Measurements from ENCODE around the gene NSUN2. TPM values are rescaled to one million over a fixed set of nuclear protein-coding genes. Genes with fewer than 3 reads are reported as not detected.

The NSUN2 gene
- 30.8 TPM for total RNA-seq

GRCh38 chr5:6632888-6633468, at the start of gene NSUN2, which contains the start of gene SRD5A1:
Gene NSUN2 (minus strand): TSS chr5:6633044. CDS start chr5:6632979, 65 bp downstream.
Gene SRD5A1 (plus strand): TSS chr5:6633440. CDS start chr5:6633577, 137 bp downstream.
- Histone ChIP-seq H3K4me1 (ENCODE audit: control insufficient read depth in 3 of 3, insufficient read depth in 3 of 3, low read length in 3 of 3) (peaks cover 18 to 23% (median 21%) of the 10 kb centered on the region in 3 donors), H3K27ac (ENCODE audit: low read depth, low read length) (peak within 1 kb of the TSS; percentile 92), H3K9ac (ENCODE audit: low read depth in 1 of 3, low read length in 3 of 3) (peak within 1 kb of the TSS; percentile 90 to 91 (median 90)), H3K36me3 (ENCODE audit: control insufficient read depth in 3 of 3, insufficient read depth in 3 of 3, low read length in 3 of 3) (peaks cover 17 to 22% (median 18%) of the 10 kb centered on the region in 3 donors), H3K27me3 (ENCODE audit: control insufficient read depth in 3 of 3, insufficient read depth in 3 of 3, low read length in 3 of 3) (no peaks in the 10 kb centered on the region), H3K4me3 (ENCODE audit: low read length in 3 of 3) (peak within 1 kb of the TSS; percentile 84 to 95 (median 88)), H3K9me3 (ENCODE audit: control insufficient read depth in 3 of 3, low read length in 3 of 3) (no peaks in the 10 kb centered on the region)

DNA sequence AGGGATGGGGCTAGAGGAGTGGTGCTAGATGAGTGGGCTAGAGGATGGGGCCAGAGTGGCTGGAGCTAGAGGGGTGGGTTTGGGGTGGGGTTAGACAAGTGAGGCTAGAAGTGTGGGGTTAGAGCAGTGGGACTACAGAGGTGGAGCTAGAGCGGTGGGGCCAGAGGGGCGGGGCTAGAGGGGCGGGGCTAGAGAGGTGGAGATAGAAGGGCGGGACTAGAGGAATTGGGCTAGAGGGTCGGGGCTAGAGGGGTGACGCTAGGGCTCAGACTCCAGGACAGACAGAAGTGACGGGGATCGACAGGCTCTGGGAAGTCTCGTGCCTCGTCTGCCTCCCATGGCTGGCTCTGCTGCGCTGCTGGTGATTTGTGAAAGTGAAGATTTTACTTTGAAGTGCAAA, 49.4 kb upstream of the NSUN2 start:
- no peaks in the 10 kb centered on the region for H3K9me3 ChIP-seq (ENCODE audit: control insufficient read depth in 3 of 3, low read length in 3 of 3)
- no peak overlapping the region for H3K27ac ChIP-seq (ENCODE audit: low read depth, low read length)
- H3K9ac ChIP-seq (ENCODE audit: low read depth in 1 of 3, low read length in 3 of 3): no peak overlapping the region
- no peaks in the 10 kb centered on the region for H3K36me3 ChIP-seq (ENCODE audit: control insufficient read depth in 3 of 3, insufficient read depth in 3 of 3, low read length in 3 of 3)
- peaks cover 0 to 4% (median 4%) of the 10 kb centered on the region in 3 donors for H3K4me1 ChIP-seq (ENCODE audit: control insufficient read depth in 3 of 3, insufficient read depth in 3 of 3, low read length in 3 of 3)
- peaks cover 2 to 12% (median 3%) of the 10 kb centered on the region in 3 donors for H3K27me3 ChIP-seq (ENCODE audit: control insufficient read depth in 3 of 3, insufficient read depth in 3 of 3, low read length in 3 of 3)
- H3K4me3 ChIP-seq (ENCODE audit: low read length in 3 of 3): no peak overlapping the region

DNA sequence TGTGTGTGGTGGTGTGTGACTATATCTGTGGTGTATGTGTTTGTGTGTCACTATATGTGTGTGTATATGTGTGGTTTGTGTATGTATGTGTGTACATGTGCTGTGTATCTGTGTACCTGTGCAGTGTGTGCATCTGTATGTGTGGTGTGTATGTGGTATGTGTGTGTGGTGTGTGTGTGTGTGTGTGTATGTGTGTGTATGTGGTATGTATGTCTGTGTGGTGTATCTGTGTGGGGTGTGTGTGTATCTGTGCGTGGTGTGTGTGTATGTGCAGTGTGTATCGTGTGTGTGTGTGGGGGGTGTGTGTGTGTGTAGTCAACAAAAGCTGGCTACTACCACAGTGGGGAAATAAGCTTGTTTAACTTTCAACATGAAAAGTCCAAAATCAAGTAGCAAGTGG, 48.8 kb upstream of the NSUN2 start:
- no peaks in the 10 kb centered on the region for H3K36me3 ChIP-seq (ENCODE audit: control insufficient read depth in 3 of 3, insufficient read depth in 3 of 3, low read length in 3 of 3)
- H3K9ac ChIP-seq (ENCODE audit: low read depth in 1 of 3, low read length in 3 of 3): no peak overlapping the region
- H3K27me3 ChIP-seq (ENCODE audit: control insufficient read depth in 3 of 3, insufficient read depth in 3 of 3, low read length in 3 of 3): peaks cover 2 to 12% (median 3%) of the 10 kb centered on the region in 3 donors
- no peak overlapping the region for H3K27ac ChIP-seq (ENCODE audit: low read depth, low read length)
- no peak overlapping the region for H3K4me3 ChIP-seq (ENCODE audit: low read length in 3 of 3)
- H3K9me3 ChIP-seq (ENCODE audit: control insufficient read depth in 3 of 3, low read length in 3 of 3): no peaks in the 10 kb centered on the region
- no peaks in the 10 kb centered on the region for H3K4me1 ChIP-seq (ENCODE audit: control insufficient read depth in 3 of 3, insufficient read depth in 3 of 3, low read length in 3 of 3)

- Histone ChIP-seq H3K4me3 (ENCODE audit: low read length in 3 of 3) (no peak overlapping the region), H3K36me3 (ENCODE audit: control insufficient read depth in 3 of 3, insufficient read depth in 3 of 3, low read length in 3 of 3) (no peaks in the 10 kb centered on the region), H3K9ac (ENCODE audit: low read depth in 1 of 3, low read length in 3 of 3) (no peak overlapping the region), H3K27me3 (ENCODE audit: control insufficient read depth in 3 of 3, insufficient read depth in 3 of 3, low read length in 3 of 3) (peaks cover 2 to 12% (median 3%) of the 10 kb centered on the region in 3 donors), H3K27ac (ENCODE audit: low read depth, low read length) (no peak overlapping the region), H3K4me1 (ENCODE audit: control insufficient read depth in 3 of 3, insufficient read depth in 3 of 3, low read length in 3 of 3) (no peaks in the 10 kb centered on the region), H3K9me3 (ENCODE audit: control insufficient read depth in 3 of 3, low read length in 3 of 3) (no peaks in the 10 kb centered on the region)
Measured at GRCh38 chr5:6680922-6681321, 48.1 kb upstream of the NSUN2 start.

DNA sequence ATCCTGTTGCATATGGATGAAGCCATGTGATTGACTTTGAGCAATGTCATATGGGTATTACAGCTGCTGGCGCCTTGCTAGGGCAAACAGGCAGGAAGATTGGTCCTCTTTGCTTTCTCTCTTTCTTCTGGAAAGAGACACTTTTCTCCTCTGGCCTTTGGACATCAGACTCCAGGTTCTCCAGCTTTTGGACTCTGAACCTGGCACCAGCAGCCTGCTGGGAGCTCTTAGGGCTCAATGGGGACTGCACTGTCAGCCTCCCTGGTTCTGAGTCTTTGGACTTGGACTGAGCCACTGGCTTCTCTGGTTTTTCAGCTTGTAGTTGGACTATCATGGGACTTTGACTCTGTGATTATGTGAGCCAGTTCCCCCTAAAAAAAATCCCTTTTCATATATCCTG, 45.5 kb upstream of the NSUN2 start:
- H3K4me3 ChIP-seq (ENCODE audit: low read length in 3 of 3): no peak overlapping the region
- no peaks in the 10 kb centered on the region for H3K4me1 ChIP-seq (ENCODE audit: control insufficient read depth in 3 of 3, insufficient read depth in 3 of 3, low read length in 3 of 3)
- no peak overlapping the region for H3K9ac ChIP-seq (ENCODE audit: low read depth in 1 of 3, low read length in 3 of 3)
- H3K9me3 ChIP-seq (ENCODE audit: control insufficient read depth in 3 of 3, low read length in 3 of 3): no peaks in the 10 kb centered on the region
- H3K27ac ChIP-seq (ENCODE audit: low read depth, low read length): no peak overlapping the region
- no peaks in the 10 kb centered on the region for H3K36me3 ChIP-seq (ENCODE audit: control insufficient read depth in 3 of 3, insufficient read depth in 3 of 3, low read length in 3 of 3)
- peaks cover 2 to 12% (median 3%) of the 10 kb centered on the region in 3 donors for H3K27me3 ChIP-seq (ENCODE audit: control insufficient read depth in 3 of 3, insufficient read depth in 3 of 3, low read length in 3 of 3)

DNA sequence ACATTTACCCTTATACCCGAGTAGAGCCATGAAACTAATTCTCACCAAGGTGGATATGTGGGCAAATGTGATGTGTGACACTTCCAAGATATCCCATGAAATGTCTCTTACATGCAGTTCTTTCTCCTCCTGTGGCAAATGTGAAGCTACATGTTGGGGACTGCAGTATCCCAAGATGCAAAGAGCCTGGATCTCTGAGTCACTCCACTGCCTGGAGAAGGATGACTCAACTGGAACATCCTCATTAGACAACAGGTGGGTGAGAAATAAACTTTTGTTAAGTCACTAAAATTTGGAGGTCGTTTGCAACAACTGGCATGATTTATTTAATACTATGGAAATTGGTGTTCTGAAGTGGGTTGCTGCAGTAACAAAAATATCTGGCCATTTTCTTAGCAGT, 43.9 kb upstream of the NSUN2 start:
- Histone ChIP-seq H3K4me3 (ENCODE audit: low read length in 3 of 3) (no peak overlapping the region), H3K9me3 (ENCODE audit: control insufficient read depth in 3 of 3, low read length in 3 of 3) (no peaks in the 10 kb centered on the region), H3K27ac (ENCODE audit: low read depth, low read length) (no peak overlapping the region), H3K36me3 (ENCODE audit: control insufficient read depth in 3 of 3, insufficient read depth in 3 of 3, low read length in 3 of 3) (no peaks in the 10 kb centered on the region), H3K9ac (ENCODE audit: low read depth in 1 of 3, low read length in 3 of 3) (no peak overlapping the region), H3K4me1 (ENCODE audit: control insufficient read depth in 3 of 3, insufficient read depth in 3 of 3, low read length in 3 of 3) (no peaks in the 10 kb centered on the region), H3K27me3 (ENCODE audit: control insufficient read depth in 3 of 3, insufficient read depth in 3 of 3, low read length in 3 of 3) (peaks cover 0 to 5% (median 2%) of the 10 kb centered on the region in 3 donors)

DNA sequence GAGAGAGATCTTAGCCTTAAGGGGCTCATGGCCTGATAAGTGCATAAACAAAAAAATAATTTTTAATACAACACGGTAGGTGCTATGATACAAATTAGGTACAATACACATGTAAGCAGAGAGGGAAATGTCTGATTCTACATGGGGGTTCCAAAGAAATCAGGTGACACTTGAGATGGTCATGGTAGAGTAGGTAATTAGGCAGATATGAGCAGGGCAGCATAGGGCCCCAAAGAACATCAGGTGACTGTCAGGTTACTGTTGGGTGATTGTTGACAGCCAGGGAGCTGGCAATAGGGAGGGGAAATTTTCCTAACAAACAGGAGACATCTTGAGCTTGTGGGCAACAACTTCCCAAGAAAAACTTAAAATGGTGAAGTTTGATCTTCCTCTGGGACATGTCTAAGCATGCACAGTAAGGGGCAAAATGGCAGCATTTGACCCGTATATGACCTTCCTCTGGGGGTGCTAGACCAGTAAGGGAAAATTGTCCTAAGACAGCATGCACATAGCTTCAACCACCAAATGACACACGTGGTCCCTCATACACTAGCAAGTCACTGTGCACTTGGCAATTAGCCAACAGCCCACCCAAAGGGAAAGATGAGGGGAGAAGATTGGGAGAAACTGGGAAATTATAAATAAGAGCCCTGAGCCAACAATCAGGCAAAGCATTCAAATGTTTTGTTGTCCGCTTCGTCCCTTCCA, 43.1 kb upstream of the NSUN2 start:
- H3K9ac ChIP-seq (ENCODE audit: low read depth in 1 of 3, low read length in 3 of 3): no peak overlapping the region
- H3K4me1 ChIP-seq (ENCODE audit: control insufficient read depth in 3 of 3, insufficient read depth in 3 of 3, low read length in 3 of 3): no peaks in the 10 kb centered on the region
- H3K4me3 ChIP-seq (ENCODE audit: low read length in 3 of 3): no peak overlapping the region
- no peak overlapping the region for H3K27ac ChIP-seq (ENCODE audit: low read depth, low read length)
- H3K9me3 ChIP-seq (ENCODE audit: control insufficient read depth in 3 of 3, low read length in 3 of 3): no peaks in the 10 kb centered on the region
- no peaks in the 10 kb centered on the region for H3K36me3 ChIP-seq (ENCODE audit: control insufficient read depth in 3 of 3, insufficient read depth in 3 of 3, low read length in 3 of 3)
- peaks cover 0 to 3% (median under 1%) of the 10 kb centered on the region in 3 donors for H3K27me3 ChIP-seq (ENCODE audit: control insufficient read depth in 3 of 3, insufficient read depth in 3 of 3, low read length in 3 of 3)

GRCh38 chr5:6674886-6675285, 42.0 kb upstream of the NSUN2 start:
- Histone ChIP-seq H3K4me1 (ENCODE audit: control insufficient read depth in 3 of 3, insufficient read depth in 3 of 3, low read length in 3 of 3) (no peaks in the 10 kb centered on the region), H3K27ac (ENCODE audit: low read depth, low read length) (no peak overlapping the region), H3K4me3 (ENCODE audit: low read length in 3 of 3) (no peak overlapping the region), H3K27me3 (ENCODE audit: control insufficient read depth in 3 of 3, insufficient read depth in 3 of 3, low read length in 3 of 3) (no peaks in the 10 kb centered on the region), H3K9ac (ENCODE audit: low read depth in 1 of 3, low read length in 3 of 3) (no peak overlapping the region), H3K36me3 (ENCODE audit: control insufficient read depth in 3 of 3, insufficient read depth in 3 of 3, low read length in 3 of 3) (peaks cover 0 to 6% (median 3%) of the 10 kb centered on the region in 3 donors), H3K9me3 (ENCODE audit: control insufficient read depth in 3 of 3, low read length in 3 of 3) (no peaks in the 10 kb centered on the region)

- peaks cover 2 to 8% (median 5%) of the 10 kb centered on the region in 3 donors for H3K36me3 ChIP-seq (ENCODE audit: control insufficient read depth in 3 of 3, insufficient read depth in 3 of 3, low read length in 3 of 3)
- H3K9me3 ChIP-seq (ENCODE audit: control insufficient read depth in 3 of 3, low read length in 3 of 3): no peaks in the 10 kb centered on the region
- H3K27me3 ChIP-seq (ENCODE audit: control insufficient read depth in 3 of 3, insufficient read depth in 3 of 3, low read length in 3 of 3): no peaks in the 10 kb centered on the region
- no peaks in the 10 kb centered on the region for H3K4me1 ChIP-seq (ENCODE audit: control insufficient read depth in 3 of 3, insufficient read depth in 3 of 3, low read length in 3 of 3)
- H3K4me3 ChIP-seq (ENCODE audit: low read length in 3 of 3): no peak overlapping the region
- no peak overlapping the region for H3K9ac ChIP-seq (ENCODE audit: low read depth in 1 of 3, low read length in 3 of 3)
- H3K27ac ChIP-seq (ENCODE audit: low read depth, low read length): no peak overlapping the region
Measured at GRCh38 chr5:6674421-6674820, 41.6 kb upstream of the NSUN2 start.

- H3K27ac ChIP-seq (ENCODE audit: low read depth, low read length): no peak overlapping the region
- H3K36me3 ChIP-seq (ENCODE audit: control insufficient read depth in 3 of 3, insufficient read depth in 3 of 3, low read length in 3 of 3): peaks cover 2 to 8% (median 5%) of the 10 kb centered on the region in 3 donors
- H3K4me3 ChIP-seq (ENCODE audit: low read length in 3 of 3): no peak overlapping the region
- H3K27me3 ChIP-seq (ENCODE audit: control insufficient read depth in 3 of 3, insufficient read depth in 3 of 3, low read length in 3 of 3): no peaks in the 10 kb centered on the region
- H3K9me3 ChIP-seq (ENCODE audit: control insufficient read depth in 3 of 3, low read length in 3 of 3): no peaks in the 10 kb centered on the region
- H3K4me1 ChIP-seq (ENCODE audit: control insufficient read depth in 3 of 3, insufficient read depth in 3 of 3, low read length in 3 of 3): no peaks in the 10 kb centered on the region
- H3K9ac ChIP-seq (ENCODE audit: low read depth in 1 of 3, low read length in 3 of 3): no peak overlapping the region
Measured at GRCh38 chr5:6673963-6674362, 41.1 kb upstream of the NSUN2 start.

Measured in skeletal muscle tissue (tissue), 4 donors.